HepG2 (cell line): Measurements from ENCODE around the gene EGFLAM.

Experiments
- KMT2B ChIP-seq: IDR thresholded peaks from 2 replicates; pipeline ENCODE4 v1.6.1; 2016; ENCODE audit warnings: missing genetic modification reagents, missing compliant biosample characterization
- NR2F2 ChIP-seq: IDR thresholded peaks from 2 replicates; pipeline ENCODE4 v1.6.1; 2012; ENCODE audit warnings: low read depth, inconsistent platforms, borderline replicate concordance
- ONECUT2 ChIP-seq: sonication (generic); formaldehyde crosslinking; IDR thresholded peaks from 2 replicates; pipeline ENCODE4 v1.4.0; 2020; ENCODE audit warnings: missing genetic modification reagents
- SALL2 ChIP-seq: sonication (generic); formaldehyde crosslinking; IDR thresholded peaks from 2 replicates; pipeline ENCODE4 v1.8.1; 2023; ENCODE audit warnings: mild to moderate bottlenecking, missing genetic modification reagents, inconsistent platforms
- TRIM22 ChIP-seq: fragments of 450-650 bp; IDR thresholded peaks from 2 replicates; pipeline ENCODE4 v1.6.1; 2017
- TRIM24 ChIP-seq: sonication (generic); formaldehyde crosslinking; IDR thresholded peaks from 2 replicates; pipeline ENCODE4 v1.8.0; 2022; ENCODE audit warnings: mild to moderate bottlenecking, missing genetic modification reagents
- U2AF1 ChIP-seq: fragments of 200-400 bp; formaldehyde crosslinking; optimal IDR thresholded peaks from 2 replicates; pipeline ENCODE3; 2017; ENCODE audit warnings: mild to moderate bottlenecking, low read depth, low read length
- ZBTB1 ChIP-seq: sonication (generic); formaldehyde crosslinking; IDR thresholded peaks from 2 replicates; pipeline ENCODE4 v1.4.0; 2020; ENCODE audit warnings: missing genetic modification reagents, borderline replicate concordance

DNA sequence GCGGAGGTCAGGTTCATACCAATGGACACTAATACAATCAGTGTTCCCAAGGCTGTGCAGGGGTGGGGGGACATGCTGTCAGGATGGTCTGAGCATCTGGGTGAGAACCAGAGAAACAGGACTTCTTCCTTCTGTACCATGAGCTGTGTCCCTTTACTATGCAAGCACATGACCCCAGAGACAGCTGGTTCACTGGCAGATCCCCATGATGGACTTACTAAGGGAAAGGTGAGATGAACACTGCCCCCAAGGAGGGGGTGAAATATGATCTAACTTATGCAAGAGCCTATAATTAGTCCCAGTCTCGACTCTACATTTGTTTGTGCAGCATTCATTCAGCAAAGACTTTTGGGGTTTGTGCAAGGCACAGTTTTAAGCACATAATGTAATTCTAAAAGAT lies 206.7 kb downstream of the EGFLAM start:
- TF ChIP-seq ONECUT2 = no peak
- no peak for TF ChIP-seq SALL2 (CRISPR knock-in tag)
- no peak for TF ChIP-seq U2AF1
- no peak for TF ChIP-seq TRIM22
- no peak for TF ChIP-seq NR2F2
- TF ChIP-seq KMT2B (CRISPR knock-in tag) = no peak
- no peak for TF ChIP-seq TRIM24 (CRISPR knock-in tag)
- no peak for TF ChIP-seq ZBTB1 (CRISPR knock-in tag)
